ENCODE results near the gene CDKL1.

The CDKL1 gene

GRCh38 chr14:50388256-50388931 is 8.3 kb downstream of the CDKL1 start:
- H3K4me3 ChIP-seq (ENCODE audit: low read depth, low read length): no peak overlapping the region
- no peak for DNase-seq (ENCODE audit: low read depth)
- no peak for TF ChIP-seq CTCF (IDR thresholded peaks at IDR 0.05; ENCODE audit: low read depth, low read length, missing control alignments)

GRCh38 chr14:50387548-50387947 is 9.1 kb downstream of the CDKL1 start:
- no peak overlapping the region for H3K4me3 ChIP-seq (ENCODE audit: low read depth, low read length)
- TF ChIP-seq CTCF (IDR thresholded peaks at IDR 0.05; ENCODE audit: low read depth, low read length, missing control alignments): no peak
- DNase-seq (ENCODE audit: low read depth): no peak

DNA sequence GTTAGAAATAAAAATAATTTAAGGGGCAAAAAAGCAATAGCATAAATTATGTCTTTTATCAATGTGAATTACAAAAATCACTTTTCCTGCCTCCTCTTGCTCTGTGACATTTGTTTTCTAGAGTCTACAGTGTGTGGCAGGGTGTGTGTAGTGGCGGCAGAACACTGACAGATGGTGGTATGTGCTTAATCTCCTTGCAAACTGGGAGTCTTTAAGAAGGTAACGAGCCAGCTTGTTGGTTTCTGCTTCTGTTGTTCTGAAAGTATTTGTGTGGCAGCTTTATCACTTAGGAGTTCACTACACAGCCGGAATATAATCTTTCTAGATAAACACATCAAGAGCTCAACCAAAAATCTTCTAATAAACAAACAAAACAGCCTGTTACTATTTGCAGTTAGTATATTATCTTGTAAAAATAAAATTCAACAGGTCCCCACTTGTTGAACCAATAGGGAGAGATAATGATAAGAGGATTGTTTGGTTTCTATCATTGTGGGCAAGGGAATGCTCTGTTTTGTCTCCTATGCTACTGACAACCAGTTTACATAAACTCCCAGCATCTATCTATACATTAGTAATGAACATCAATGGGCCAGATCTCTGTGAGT is 13.0 kb downstream of the CDKL1 start:
- no peak overlapping the region for H3K4me3 ChIP-seq (ENCODE audit: low read depth, low read length)
- DNase-seq (ENCODE audit: low read depth): no peak
- no peak for TF ChIP-seq CTCF (IDR thresholded peaks at IDR 0.05; ENCODE audit: low read depth, low read length, missing control alignments)

DNA sequence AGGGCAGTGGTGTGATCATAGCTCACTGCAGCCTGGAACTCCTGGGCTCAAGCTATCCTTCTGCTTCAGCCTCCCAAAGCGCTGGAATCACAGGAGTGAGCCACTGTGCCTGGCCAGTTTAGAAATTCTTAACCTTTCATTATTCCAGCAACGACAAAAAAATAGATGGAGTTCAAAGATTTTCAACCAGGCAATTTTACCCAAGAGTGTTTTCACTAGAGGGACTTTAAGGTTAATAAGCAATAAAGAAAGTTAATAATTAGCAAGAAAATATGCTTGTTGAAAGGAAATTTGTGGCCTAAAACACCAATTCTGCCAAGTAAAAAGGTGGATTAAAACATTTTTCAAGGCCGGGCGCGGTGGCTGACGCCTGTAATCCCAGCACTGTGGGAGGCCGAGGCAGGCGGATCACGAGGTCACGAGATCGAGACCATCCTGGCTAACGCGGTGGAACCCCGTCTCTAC is 14.8 kb downstream of the CDKL1 start:
- no peak overlapping the region for H3K4me3 ChIP-seq (ENCODE audit: low read depth, low read length)
- no peak for DNase-seq (ENCODE audit: low read depth)
- no peak for TF ChIP-seq CTCF (IDR thresholded peaks at IDR 0.05; ENCODE audit: low read depth, low read length, missing control alignments)

DNA sequence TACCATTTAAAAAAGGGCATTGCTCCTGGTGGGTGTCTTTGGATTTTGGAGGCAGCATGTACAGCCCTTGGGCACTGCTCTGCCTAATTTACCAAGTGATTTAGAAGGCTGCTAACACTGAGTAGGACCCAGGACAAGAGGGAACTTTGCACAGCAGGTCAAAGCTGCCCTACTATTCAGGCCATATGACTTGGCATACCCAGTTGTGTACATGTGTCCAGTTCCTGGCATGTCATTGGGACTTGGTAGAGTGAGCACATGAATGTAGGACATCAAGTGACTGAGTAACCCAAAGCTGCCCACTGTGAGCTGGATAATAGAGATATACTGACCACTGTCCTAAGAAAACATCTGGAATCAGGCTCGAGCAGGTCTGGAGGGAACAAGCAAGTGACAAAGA is 15.7 kb downstream of the CDKL1 start:
- TF ChIP-seq CTCF (IDR thresholded peaks at IDR 0.05; ENCODE audit: low read depth, low read length, missing control alignments): no peak
- no peak overlapping the region for H3K4me3 ChIP-seq (ENCODE audit: low read depth, low read length)
- DNase-seq (ENCODE audit: low read depth): no peak

DNA sequence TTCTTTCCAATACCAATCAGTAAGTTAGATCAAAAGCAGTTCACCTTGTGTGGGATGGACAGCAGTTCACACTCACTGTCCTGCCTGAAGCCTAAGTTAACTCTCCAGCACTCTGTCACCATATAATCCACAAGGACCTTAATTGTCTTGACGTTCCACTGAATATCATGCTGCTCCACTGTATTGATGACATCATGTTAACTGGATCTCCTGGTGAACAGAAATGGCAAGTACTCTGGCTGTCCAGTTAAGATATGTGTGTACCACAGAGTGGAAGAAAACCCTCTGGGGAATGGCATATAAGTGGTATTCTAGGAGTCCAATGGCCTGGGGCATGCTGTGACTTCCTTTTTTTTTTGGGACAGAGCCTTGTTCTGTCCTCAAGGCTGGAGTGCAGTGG is 16.2 kb downstream of the CDKL1 start:
- H3K4me3 ChIP-seq (ENCODE audit: low read depth, low read length): no peak overlapping the region
- no peak for TF ChIP-seq CTCF (IDR thresholded peaks at IDR 0.05; ENCODE audit: low read depth, low read length, missing control alignments)
- no peak for DNase-seq (ENCODE audit: low read depth)

DNA sequence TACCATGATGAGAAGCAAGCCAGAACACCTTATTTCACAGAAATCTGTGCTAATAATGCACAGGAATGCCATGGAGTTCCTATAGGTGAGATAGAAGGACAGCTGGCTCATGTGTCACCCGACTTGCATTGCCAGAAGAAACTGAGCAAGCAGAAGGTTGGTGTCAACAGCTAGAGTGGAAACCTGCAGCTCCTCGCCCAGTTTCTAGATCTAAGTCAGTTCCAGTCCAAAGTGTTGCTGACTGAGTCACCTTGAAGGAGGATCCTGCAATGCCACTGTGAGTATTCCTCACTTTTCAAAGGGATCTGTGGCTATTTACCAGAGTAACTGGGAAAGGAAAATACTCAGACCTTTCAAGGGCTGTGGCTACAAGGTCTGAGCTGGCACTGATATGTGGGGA is 17.1 kb downstream of the CDKL1 start:
- H3K4me3 ChIP-seq (ENCODE audit: low read depth, low read length): no peak overlapping the region
- DNase-seq (ENCODE audit: low read depth): no peak
- no peak for TF ChIP-seq CTCF (IDR thresholded peaks at IDR 0.05; ENCODE audit: low read depth, low read length, missing control alignments)

All from GM12864 (cell line).